Caco-2 (cell line): Measurements from ENCODE around the gene PRRT1. TPM values are rescaled to one million over a fixed set of nuclear protein-coding genes. Genes with fewer than 3 reads are reported as not detected.
A peak's percentile ranks its signal among the peaks of the same experiment; 100 is the strongest.

Experiments
- BruUV-seq: library from RNA; stranded (reverse); fragments of 400-500 nt; replicated peaks from 2 replicates; lab custom pipeline; 2021; lab: Mats Ljungman, UMichigan
- CTCF ChIA-PET: fragments of 300-600 bp; sonication (Branson Sonifier 250); formaldehyde crosslinking; loops from one replicate; lab custom pipeline; 2022; ENCODE audit warnings: antibody characterized with exemption; lab: Charles Lee
- POLR2A ChIA-PET: fragments of 300-600 bp; sonication (Branson Sonifier 250); formaldehyde crosslinking; loops from one replicate; lab custom pipeline; 2022; ENCODE audit warnings: antibody characterized with exemption; lab: Charles Lee
- DNase-seq, 2 experiments: peaks; one replicate each; pipeline versions ENCODE4 v3.0.0 to v3.0.0-alpha.2; 2020 to 2022
- H3K27me3 ChIP-seq: replicated peaks from 2 replicates; pipeline ENCODE4 v1.6.0; 2011; ENCODE audit warnings: low read length; ENCODE audit not compliant: control insufficient read depth, insufficient read depth
- H3K36me3 ChIP-seq: 2 replicates; pipeline ENCODE4 v1.5.1; 2011; ENCODE audit warnings: low read length; ENCODE audit not compliant: control insufficient read depth, insufficient read depth
- H3K4me1 ChIP-seq: fragments of 250-450 bp; sonication (Bioruptor Pico); 2 replicates; pipeline ENCODE4 v1.5.1; 2020; ENCODE audit warnings: mild to moderate bottlenecking
- H3K4me3 ChIP-seq: 2 replicates; pipeline ENCODE4 v1.5.1; 2011; ENCODE audit warnings: low read depth, mild to moderate bottlenecking, control low read depth, low read length
- H3K9me3 ChIP-seq: fragments of 250-450 bp; sonication (Bioruptor Pico); 2 replicates; pipeline ENCODE4 v1.5.1; 2020; ENCODE audit warnings: mild to moderate bottlenecking, moderate library complexity
- H3K27ac Mint-ChIP-seq: one replicate; pipeline ENCODE4 v1.8.0; 2022; ENCODE audit warnings: mixed read lengths; ENCODE audit not compliant: unreplicated experiment
- H3K27me3 Mint-ChIP-seq: one replicate; pipeline ENCODE4 v1.8.0; 2022; ENCODE audit warnings: mixed read lengths; ENCODE audit not compliant: insufficient read depth, unreplicated experiment
- H3K36me3 Mint-ChIP-seq: one replicate; pipeline ENCODE4 v1.8.0; 2022; ENCODE audit warnings: mild to moderate bottlenecking, mixed read lengths; ENCODE audit not compliant: insufficient read depth, unreplicated experiment
- H3K4me1 Mint-ChIP-seq: one replicate; pipeline ENCODE4 v1.8.0; 2022; ENCODE audit warnings: low read depth, mixed read lengths; ENCODE audit not compliant: unreplicated experiment
- H3K4me3 Mint-ChIP-seq: one replicate; pipeline ENCODE4 v1.8.0; 2022; ENCODE audit warnings: mild to moderate bottlenecking, moderate library complexity, mixed read lengths; ENCODE audit not compliant: unreplicated experiment
- H3K9me3 Mint-ChIP-seq: one replicate; pipeline ENCODE4 v1.8.0; 2022; ENCODE audit warnings: mixed read lengths; ENCODE audit not compliant: unreplicated experiment
- CTCF ChIP-seq, 2 experiments: fragments of 200-600 bp in 1 of 2; IDR thresholded peaks; 1 replicate in 1 of 2; 2 replicates in 1 of 2; pipeline versions ENCODE4 v1.5.1 to v1.8.0; 2011 to 2022; ENCODE audit warnings: antibody characterized with exemption in 1 of 2, control low read depth in 1 of 2, inconsistent platforms in 1 of 2, low read depth in 1 of 2, low read length in 1 of 2, mild to moderate bottlenecking in 1 of 2, moderate library complexity in 1 of 2; ENCODE audit not compliant: insufficient read depth in 1 of 2, severe bottlenecking in 1 of 2, unreplicated experiment in 1 of 2
- intact Hi-C: fragments of 100-400 bp; cut with micrococcal nuclease; formaldehyde crosslinking; loops from one replicate; pipeline ENCODE4 v1.10.0; 2022; ENCODE audit not compliant: unreplicated experiment
- total RNA-seq: library from RNA; stranded (reverse); gene quantifications from 2 replicates; pipeline ENCODE4 v1.2.3, GENCODE V29; 2022

Gene PRRT1
- total RNA-seq, 1 experiment from 2014 or later = 2.0 TPM

- intact Hi-C loops = no loop called here
- Histone ChIP-seq H3K4me1 (peaks cover 40% of the 10 kb centered on the region), H3K36me3 (no peaks in the 10 kb centered on the region), H3K9me3 (no peaks in the 10 kb centered on the region), H3K27me3 (no peaks in the 10 kb centered on the region), H3K4me3 (no peak overlapping the region)
- no peak for TF ChIP-seq CTCF (IDR thresholded peaks at IDR 0.05; ENCODE audit: insufficient read depth in 1 of 2, low read depth in 1 of 2, low read length in 1 of 2, severe bottlenecking in 1 of 2, unreplicated experiment in 1 of 2)
- BruUV-seq = no TSS peak
- peaks cover 29% of the 10 kb centered on the region for H3K4me1 Mint-ChIP-seq
- no peaks in the 10 kb centered on the region for H3K9me3 Mint-ChIP-seq
- DNase-seq = no peak
- H3K36me3 Mint-ChIP-seq = peaks cover 66% of the 10 kb centered on the region
- no peak overlapping the region for H3K4me3 Mint-ChIP-seq
- POLR2A ChIA-PET = no interaction called here
- no peaks in the 10 kb centered on the region for H3K27me3 Mint-ChIP-seq
- CTCF ChIA-PET = interaction anchor here (0.5 kb wide), 1 partner anchor 16 kb away, joined by 3 read pairs; no protein-coding TSS in a partner anchor
- H3K27ac Mint-ChIP-seq = peak overlapping the region; percentile 19
Measured at GRCh38 chr6:32170294-32170693, 18.6 kb upstream of the PRRT1 start.

GRCh38 chr6:32168807-32169591 is 17.3 kb upstream of the PRRT1 start:
- Mint-ChIP-seq H3K4me3 (no peak overlapping the region), H3K36me3 (peaks cover 78% of the 10 kb centered on the region), H3K27me3 (no peaks in the 10 kb centered on the region), H3K9me3 (no peaks in the 10 kb centered on the region), H3K27ac (peak overlapping the region; percentile 19), H3K4me1 (peaks cover 24% of the 10 kb centered on the region)
- H3K9me3 ChIP-seq = no peaks in the 10 kb centered on the region
- intact Hi-C loops = no loop called here
- CTCF ChIA-PET = interaction anchor here (1.0 kb wide), 1 partner anchor 27 kb away, joined by 3 read pairs; no protein-coding TSS in a partner anchor
- POLR2A ChIA-PET = no interaction called here
- H3K36me3 ChIP-seq = no peaks in the 10 kb centered on the region
- no TSS peak for BruUV-seq
- TF ChIP-seq CTCF (IDR thresholded peaks at IDR 0.05; ENCODE audit: insufficient read depth in 1 of 2, low read depth in 1 of 2, low read length in 1 of 2, severe bottlenecking in 1 of 2, unreplicated experiment in 1 of 2) = no peak
- H3K27me3 ChIP-seq = no peaks in the 10 kb centered on the region
- no peak for DNase-seq
- H3K4me1 ChIP-seq = peaks cover 40% of the 10 kb centered on the region
- no peak overlapping the region for H3K4me3 ChIP-seq

GRCh38 chr6:32168350-32168749 is 16.6 kb upstream of the PRRT1 start:
- DNase-seq = no peak
- no peaks in the 10 kb centered on the region for H3K9me3 ChIP-seq
- no peaks in the 10 kb centered on the region for H3K36me3 ChIP-seq
- H3K4me3 ChIP-seq = no peak overlapping the region
- TF ChIP-seq CTCF (IDR thresholded peaks at IDR 0.05; ENCODE audit: insufficient read depth in 1 of 2, low read depth in 1 of 2, low read length in 1 of 2, severe bottlenecking in 1 of 2, unreplicated experiment in 1 of 2) = no peak
- ChIA-PET POLR2A (no interaction called here), CTCF (no interaction called here)
- peaks cover 18% of the 10 kb centered on the region for H3K4me1 Mint-ChIP-seq
- intact Hi-C loops = no loop called here
- peaks cover 85% of the 10 kb centered on the region for H3K36me3 Mint-ChIP-seq
- H3K4me3 Mint-ChIP-seq = no peak overlapping the region
- peak overlapping the region; percentile 42 for H3K27ac Mint-ChIP-seq
- H3K27me3 ChIP-seq = no peaks in the 10 kb centered on the region
- H3K9me3 Mint-ChIP-seq = no peaks in the 10 kb centered on the region
- H3K4me1 ChIP-seq = peaks cover 35% of the 10 kb centered on the region
- TSS peak; percentile 45 for BruUV-seq
- H3K27me3 Mint-ChIP-seq = no peaks in the 10 kb centered on the region
